Keratinocyte (primary cell): ENCODE data around the gene SMAD7.

ENCODE experiments used
- EZH2 ChIP-seq: IDR thresholded peaks from one replicate; pipeline ENCODE4 v1.6.1; 2012; ENCODE audit warnings: inconsistent platforms, mild to moderate bottlenecking, low read length, moderate library complexity
- TF ChIP-seq, protein P1 (sequence below), 3 experiments: IDR thresholded peaks in 1 of 3; conservative IDR thresholded peaks in 1 of 3; optimal IDR thresholded peaks in 1 of 3; 2 replicates in 2 of 3; 3 replicates in 1 of 3; pipeline versions ENCODE3 to v1.5.1; 2011; ENCODE audit warnings: low read length in 3 of 3, mild to moderate bottlenecking in 3 of 3, moderate library complexity in 2 of 3, control low read depth in 1 of 3, inconsistent platforms in 1 of 3; ENCODE audit not compliant: insufficient read depth in 2 of 3; ENCODE audit errors: extremely low read depth in 1 of 3

GRCh38 chr18:48886520-48887293, 64.1 kb downstream of the SMAD7 start:
- TF ChIP-seq, protein P1, sequence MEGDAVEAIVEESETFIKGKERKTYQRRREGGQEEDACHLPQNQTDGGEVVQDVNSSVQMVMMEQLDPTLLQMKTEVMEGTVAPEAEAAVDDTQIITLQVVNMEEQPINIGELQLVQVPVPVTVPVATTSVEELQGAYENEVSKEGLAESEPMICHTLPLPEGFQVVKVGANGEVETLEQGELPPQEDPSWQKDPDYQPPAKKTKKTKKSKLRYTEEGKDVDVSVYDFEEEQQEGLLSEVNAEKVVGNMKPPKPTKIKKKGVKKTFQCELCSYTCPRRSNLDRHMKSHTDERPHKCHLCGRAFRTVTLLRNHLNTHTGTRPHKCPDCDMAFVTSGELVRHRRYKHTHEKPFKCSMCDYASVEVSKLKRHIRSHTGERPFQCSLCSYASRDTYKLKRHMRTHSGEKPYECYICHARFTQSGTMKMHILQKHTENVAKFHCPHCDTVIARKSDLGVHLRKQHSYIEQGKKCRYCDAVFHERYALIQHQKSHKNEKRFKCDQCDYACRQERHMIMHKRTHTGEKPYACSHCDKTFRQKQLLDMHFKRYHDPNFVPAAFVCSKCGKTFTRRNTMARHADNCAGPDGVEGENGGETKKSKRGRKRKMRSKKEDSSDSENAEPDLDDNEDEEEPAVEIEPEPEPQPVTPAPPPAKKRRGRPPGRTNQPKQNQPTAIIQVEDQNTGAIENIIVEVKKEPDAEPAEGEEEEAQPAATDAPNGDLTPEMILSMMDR (optimal IDR thresholded peaks at IDR 0.05 in 1 of 3, IDR thresholded peaks at IDR 0.05 in 1 of 3, conservative IDR thresholded peaks at IDR 0.05 in 1 of 3; ENCODE audit: extremely low read depth in 1 of 3, insufficient read depth in 2 of 3, low read length in 3 of 3) = no peak
- no peak for TF ChIP-seq EZH2
